ENCODE measurements around the gene DNAI2. TPM values are rescaled to one million over a fixed set of nuclear protein-coding genes. Genes with fewer than 3 reads are reported as not detected.

DNAI2 gene
- total RNA-seq, 1 donor: not detected

- TF ChIP-seq, protein P1, sequence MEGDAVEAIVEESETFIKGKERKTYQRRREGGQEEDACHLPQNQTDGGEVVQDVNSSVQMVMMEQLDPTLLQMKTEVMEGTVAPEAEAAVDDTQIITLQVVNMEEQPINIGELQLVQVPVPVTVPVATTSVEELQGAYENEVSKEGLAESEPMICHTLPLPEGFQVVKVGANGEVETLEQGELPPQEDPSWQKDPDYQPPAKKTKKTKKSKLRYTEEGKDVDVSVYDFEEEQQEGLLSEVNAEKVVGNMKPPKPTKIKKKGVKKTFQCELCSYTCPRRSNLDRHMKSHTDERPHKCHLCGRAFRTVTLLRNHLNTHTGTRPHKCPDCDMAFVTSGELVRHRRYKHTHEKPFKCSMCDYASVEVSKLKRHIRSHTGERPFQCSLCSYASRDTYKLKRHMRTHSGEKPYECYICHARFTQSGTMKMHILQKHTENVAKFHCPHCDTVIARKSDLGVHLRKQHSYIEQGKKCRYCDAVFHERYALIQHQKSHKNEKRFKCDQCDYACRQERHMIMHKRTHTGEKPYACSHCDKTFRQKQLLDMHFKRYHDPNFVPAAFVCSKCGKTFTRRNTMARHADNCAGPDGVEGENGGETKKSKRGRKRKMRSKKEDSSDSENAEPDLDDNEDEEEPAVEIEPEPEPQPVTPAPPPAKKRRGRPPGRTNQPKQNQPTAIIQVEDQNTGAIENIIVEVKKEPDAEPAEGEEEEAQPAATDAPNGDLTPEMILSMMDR (IDR thresholded peaks at IDR 0.05; ENCODE audit: extremely low read depth, low read depth, low read length): no peak
- H3K27ac ChIP-seq (ENCODE audit: low read depth, low read length): no peak overlapping the region
- H3K36me3 ChIP-seq (ENCODE audit: insufficient read depth, low read length): no peaks in the 10 kb centered on the region
- no peak overlapping the region for H3K4me3 ChIP-seq (ENCODE audit: insufficient read depth, low read length)
- no peaks in the 10 kb centered on the region for H4K20me1 ChIP-seq (ENCODE audit: insufficient read depth, low read length)
- H3K79me2 ChIP-seq (ENCODE audit: insufficient read depth, low read length): no peaks in the 10 kb centered on the region
- H2AFZ ChIP-seq (ENCODE audit: low read length): no peak overlapping the region
- H3K27me3 ChIP-seq (ENCODE audit: insufficient read depth, low read length): no peaks in the 10 kb centered on the region
- DNase-seq (ENCODE audit: insufficient read length, low spot score, missing footprints): peak; percentile 43
- no peaks in the 10 kb centered on the region for H3K4me1 ChIP-seq (ENCODE audit: insufficient read depth, low read length)
- no peaks in the 10 kb centered on the region for H3K9me3 ChIP-seq (ENCODE audit: low read depth, low read length)
- H3K4me2 ChIP-seq (ENCODE audit: insufficient read depth, low read length): no peak overlapping the region
Measured at GRCh38 chr17:74250324-74250995, 23.6 kb upstream of the DNAI2 start.

DNA sequence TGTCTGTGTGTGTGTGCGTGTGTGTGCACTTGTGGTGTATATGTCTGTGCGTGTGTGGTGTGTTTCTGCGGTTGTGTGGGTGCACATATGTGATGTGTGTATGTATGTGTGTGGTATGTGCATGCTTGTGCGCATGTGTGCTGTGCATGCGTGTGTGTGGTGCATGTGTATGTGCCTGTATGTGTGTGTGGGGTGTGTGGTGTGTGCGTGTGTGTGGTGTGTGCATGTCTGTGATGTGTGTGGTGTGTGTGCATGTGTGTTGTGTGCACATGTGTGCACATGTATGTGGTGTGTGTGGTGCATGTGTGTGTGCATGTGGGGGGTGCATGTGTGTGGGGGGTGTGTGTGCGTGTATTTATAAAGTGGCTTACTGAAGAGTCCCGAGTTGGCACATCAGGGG lies 23.0 kb upstream of the DNAI2 start:
- Histone ChIP-seq H4K20me1 (ENCODE audit: insufficient read depth, low read length) (no peaks in the 10 kb centered on the region), H2AFZ (ENCODE audit: low read length) (no peak overlapping the region), H3K27ac (ENCODE audit: low read depth, low read length) (no peak overlapping the region), H3K79me2 (ENCODE audit: insufficient read depth, low read length) (no peaks in the 10 kb centered on the region), H3K9me3 (ENCODE audit: low read depth, low read length) (no peaks in the 10 kb centered on the region), H3K36me3 (ENCODE audit: insufficient read depth, low read length) (no peaks in the 10 kb centered on the region), H3K4me2 (ENCODE audit: insufficient read depth, low read length) (no peak overlapping the region), H3K4me3 (ENCODE audit: insufficient read depth, low read length) (no peak overlapping the region), H3K27me3 (ENCODE audit: insufficient read depth, low read length) (no peaks in the 10 kb centered on the region), H3K4me1 (ENCODE audit: insufficient read depth, low read length) (no peaks in the 10 kb centered on the region)
- DNase-seq (ENCODE audit: insufficient read length, low spot score, missing footprints): no peak
- TF ChIP-seq, protein P1 (IDR thresholded peaks at IDR 0.05; ENCODE audit: extremely low read depth, low read depth, low read length): no peak

DNA sequence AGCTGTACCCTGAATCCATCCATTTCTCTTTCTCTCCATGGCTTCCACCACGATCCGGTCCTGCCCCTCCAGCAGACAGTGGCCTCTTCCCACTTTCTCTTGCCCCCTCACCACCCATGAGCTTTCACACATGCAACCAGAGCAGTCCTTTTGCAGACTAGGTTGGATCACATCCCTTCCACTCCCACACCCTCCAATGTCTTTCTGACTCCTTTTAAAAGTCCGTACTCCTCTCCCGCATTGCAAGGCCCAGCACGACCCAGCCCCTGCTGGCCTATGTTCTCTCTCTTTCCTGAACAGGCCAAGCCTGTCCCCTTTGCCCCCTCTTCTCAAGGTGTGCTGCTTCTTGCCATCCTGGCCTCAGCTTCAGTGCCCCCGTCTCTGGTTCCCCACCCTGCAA lies 22.5 kb upstream of the DNAI2 start:
- no peaks in the 10 kb centered on the region for H3K79me2 ChIP-seq (ENCODE audit: insufficient read depth, low read length)
- H3K9me3 ChIP-seq (ENCODE audit: low read depth, low read length): no peaks in the 10 kb centered on the region
- TF ChIP-seq, protein P1 (IDR thresholded peaks at IDR 0.05; ENCODE audit: extremely low read depth, low read depth, low read length): no peak
- H3K4me3 ChIP-seq (ENCODE audit: insufficient read depth, low read length): no peak overlapping the region
- no peaks in the 10 kb centered on the region for H3K27me3 ChIP-seq (ENCODE audit: insufficient read depth, low read length)
- no peak overlapping the region for H2AFZ ChIP-seq (ENCODE audit: low read length)
- H3K4me2 ChIP-seq (ENCODE audit: insufficient read depth, low read length): no peak overlapping the region
- H3K36me3 ChIP-seq (ENCODE audit: insufficient read depth, low read length): no peaks in the 10 kb centered on the region
- H3K27ac ChIP-seq (ENCODE audit: low read depth, low read length): no peak overlapping the region
- no peaks in the 10 kb centered on the region for H3K4me1 ChIP-seq (ENCODE audit: insufficient read depth, low read length)
- H4K20me1 ChIP-seq (ENCODE audit: insufficient read depth, low read length): no peaks in the 10 kb centered on the region
- DNase-seq (ENCODE audit: insufficient read length, low spot score, missing footprints): peak; percentile 37

DNA sequence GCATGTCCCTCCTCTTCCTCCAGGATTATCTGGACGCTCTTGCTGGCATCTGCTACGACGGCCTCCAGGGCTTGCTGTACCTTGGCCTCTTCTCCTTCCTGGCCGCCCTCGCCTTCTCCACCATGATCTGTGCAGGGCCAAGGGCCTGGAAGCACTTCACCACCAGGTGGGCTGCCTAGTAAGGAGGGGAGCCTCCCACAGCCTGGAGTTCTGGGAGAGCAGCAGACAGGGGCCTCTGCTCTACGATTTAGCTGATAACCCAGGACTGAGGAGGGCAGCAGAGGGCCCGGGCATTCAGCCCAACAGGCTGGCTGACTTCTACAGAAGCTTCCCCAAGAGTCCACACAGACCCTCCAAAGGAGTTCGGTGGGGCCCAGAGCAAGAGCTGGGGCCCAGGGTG lies 21.8 kb upstream of the DNAI2 start:
- Histone ChIP-seq H2AFZ (ENCODE audit: low read length) (no peak overlapping the region), H3K79me2 (ENCODE audit: insufficient read depth, low read length) (no peaks in the 10 kb centered on the region), H3K27me3 (ENCODE audit: insufficient read depth, low read length) (no peaks in the 10 kb centered on the region), H3K27ac (ENCODE audit: low read depth, low read length) (no peak overlapping the region), H3K4me3 (ENCODE audit: insufficient read depth, low read length) (no peak overlapping the region), H3K4me1 (ENCODE audit: insufficient read depth, low read length) (no peaks in the 10 kb centered on the region), H3K4me2 (ENCODE audit: insufficient read depth, low read length) (no peak overlapping the region), H4K20me1 (ENCODE audit: insufficient read depth, low read length) (no peaks in the 10 kb centered on the region), H3K9me3 (ENCODE audit: low read depth, low read length) (no peaks in the 10 kb centered on the region), H3K36me3 (ENCODE audit: insufficient read depth, low read length) (no peaks in the 10 kb centered on the region)
- TF ChIP-seq, protein P1 (IDR thresholded peaks at IDR 0.05; ENCODE audit: extremely low read depth, low read depth, low read length): no peak
- peak; percentile 79 for DNase-seq (ENCODE audit: insufficient read length, low spot score, missing footprints)
